GM10266 (cell line): ENCODE results near the gene BDH1.

Source experiments
- DNase-seq: peaks from one replicate; pipeline ENCODE4 v3.0.0; 2012; ENCODE audit errors: extremely low spot score
- CTCF ChIP-seq: IDR thresholded peaks from 2 replicates; pipeline ENCODE4 v1.5.1; 2012; ENCODE audit warnings: mild to moderate bottlenecking, low read depth; ENCODE audit not compliant: control insufficient read depth, insufficient read depth; ENCODE audit errors: missing control alignments

Gene BDH1

GRCh38 chr3:197503652-197504051 lies 52.1 kb downstream of the BDH1 start:
- TF ChIP-seq CTCF: no peak
- DNase-seq: no peak

GRCh38 chr3:197501879-197502620 lies 53.7 kb downstream of the BDH1 start:
- TF ChIP-seq CTCF: peak; percentile 70
- peak; percentile 85 for DNase-seq

DNA sequence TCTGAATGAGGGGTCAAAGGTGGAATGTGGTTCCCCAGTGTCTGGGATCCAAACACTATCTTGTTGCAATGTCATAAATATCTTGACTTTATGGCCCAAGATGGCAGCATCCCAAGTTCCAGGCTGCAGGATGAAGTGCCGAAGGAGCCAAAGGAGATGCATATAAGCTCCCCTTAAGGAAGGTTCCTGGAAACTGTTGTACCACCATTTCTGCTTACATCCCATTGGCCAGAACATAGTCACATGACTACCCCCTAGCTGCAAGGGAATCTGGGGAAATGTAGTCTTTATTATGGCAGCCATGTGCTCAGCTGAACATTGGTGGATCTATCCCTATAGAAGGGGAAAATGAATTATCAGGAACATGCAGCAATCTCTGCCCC lies 54.3 kb downstream of the BDH1 start:
- TF ChIP-seq CTCF: no peak
- DNase-seq: peak; percentile 67

- TF ChIP-seq CTCF: no peak
- no peak for DNase-seq
Observed at GRCh38 chr3:197500812-197501211, 55.0 kb downstream of the BDH1 start.

DNA sequence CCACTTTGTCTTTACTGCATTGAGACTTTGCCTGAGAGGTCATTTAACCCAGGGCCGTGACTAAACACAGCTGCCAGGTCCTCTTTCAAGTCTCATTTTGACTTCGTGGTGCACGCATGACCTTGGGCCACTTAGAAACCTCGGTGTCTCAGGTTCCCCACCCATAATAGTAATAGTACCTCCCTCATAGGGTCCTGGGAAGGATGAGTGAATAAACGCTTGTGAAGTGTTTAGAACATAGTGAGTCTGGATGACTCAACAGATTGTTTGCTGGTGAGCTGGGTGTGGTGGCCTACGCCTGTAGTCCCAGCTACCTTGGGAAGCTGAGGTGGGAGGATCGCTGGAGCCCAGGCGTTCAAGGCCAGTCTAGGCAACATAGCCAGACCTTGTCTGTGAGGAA lies 56.3 kb downstream of the BDH1 start:
- no peak for DNase-seq
- no peak for TF ChIP-seq CTCF

GRCh38 chr3:197498499-197499241 lies 57.1 kb downstream of the BDH1 start:
- TF ChIP-seq CTCF: no peak
- no peak for DNase-seq

- DNase-seq: no peak
- no peak for TF ChIP-seq CTCF
Observed at GRCh38 chr3:197496746-197497125, 59.0 kb downstream of the BDH1 start.
